ENCODE results near the gene ABHD3.
"Not testable (repeated sequence)": the region's sequence is repeated elsewhere in the genome, so short reads cannot be mapped to it uniquely, and the experiment has no call there.

The ABHD3 gene

DNA sequence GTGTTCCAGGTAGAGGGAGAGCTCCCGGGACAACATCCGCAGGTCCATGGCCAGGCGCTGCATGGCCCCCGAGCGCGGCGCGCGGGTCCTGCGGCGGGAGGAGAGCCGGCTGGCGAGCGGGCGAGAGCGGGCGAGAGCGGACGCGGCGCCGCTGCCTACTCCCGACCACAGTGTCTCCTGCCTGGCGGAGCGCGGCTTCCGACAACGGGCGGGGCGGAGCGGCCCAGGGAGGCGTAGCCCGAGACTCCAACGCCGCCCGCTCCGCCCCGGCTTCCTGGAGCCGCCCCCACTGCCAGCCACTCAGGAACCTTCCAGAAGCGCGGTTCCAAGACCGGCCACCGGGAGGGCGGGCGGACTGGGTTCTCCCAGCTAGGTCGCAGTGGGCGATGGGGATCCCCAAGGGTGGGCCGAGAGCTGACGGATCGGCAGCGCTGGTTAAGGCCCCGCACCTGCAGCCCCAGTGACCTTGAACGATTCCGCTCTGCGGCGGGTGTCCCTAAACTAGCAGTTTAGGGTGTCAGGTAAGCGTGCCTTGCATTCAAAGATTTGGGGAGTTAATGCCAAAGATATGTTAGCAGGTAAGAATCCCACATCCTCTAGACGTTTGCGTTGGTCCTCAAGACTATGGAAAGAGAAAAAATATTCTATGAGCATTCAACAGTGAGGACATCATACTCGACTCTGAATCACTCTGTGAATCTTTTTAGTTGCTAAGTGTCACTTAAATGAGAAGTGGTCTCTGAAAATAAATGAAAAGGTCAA lies at the start of gene ABHD3:
ABHD3 (minus strand) TSS at position 172 of the 762 bp plus-strand sequence; CDS start at position 63, 109 bp downstream.
- peak; percentile 89 for DNase-seq (ENCODE audit: low spot score)

DNA sequence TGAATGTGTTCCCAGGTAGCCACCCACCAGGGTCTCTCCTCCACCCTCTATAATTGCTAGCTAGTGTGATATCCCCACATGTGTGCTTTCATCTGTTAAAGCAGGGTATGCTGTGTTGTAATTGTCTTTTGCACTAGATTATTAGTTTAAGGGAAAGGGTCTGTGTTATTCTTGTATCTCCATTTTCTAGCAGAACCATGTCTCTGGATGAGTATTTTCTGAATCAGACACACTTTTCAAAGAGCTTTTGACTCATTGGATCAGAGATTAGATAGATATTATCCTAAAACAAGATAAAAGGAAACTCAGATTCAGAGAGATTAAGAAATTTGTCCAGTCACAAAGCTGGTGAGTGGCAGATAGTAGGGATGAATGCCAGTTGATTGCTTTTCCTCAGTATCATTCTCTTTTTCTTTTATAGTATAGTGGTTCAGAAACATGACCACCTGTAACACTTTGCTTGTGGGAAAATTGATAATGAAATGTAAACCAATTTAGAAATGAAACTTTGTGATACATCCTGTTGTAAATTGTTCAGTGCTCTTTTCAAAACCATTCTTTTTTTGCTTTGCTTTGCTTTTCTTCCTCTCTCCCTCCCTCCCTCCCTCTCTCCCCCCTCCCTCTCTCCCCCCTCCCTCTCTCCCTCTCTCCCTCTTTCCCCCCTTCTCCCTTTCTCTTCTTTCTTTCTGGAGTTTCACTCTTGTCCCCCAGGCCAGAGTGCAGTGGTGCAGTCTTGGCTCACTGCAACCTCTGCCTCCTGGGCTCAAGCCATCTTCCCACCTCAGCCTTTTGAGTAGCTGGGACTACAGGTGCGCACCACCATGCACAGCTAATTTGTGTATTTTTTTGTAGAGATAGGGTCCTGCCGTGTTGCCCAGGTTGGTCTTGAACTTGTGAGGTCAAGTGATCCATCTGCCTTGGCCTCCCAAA lies 43.5 kb upstream of the ABHD3 start:
- DNase-seq (ENCODE audit: low spot score): no peak

GRCh38 chr18:21747268-21747667 lies 42.7 kb upstream of the ABHD3 start:
- no peak for DNase-seq (ENCODE audit: low spot score)

- no peak for DNase-seq (ENCODE audit: low spot score)
Observed at GRCh38 chr18:21745231-21745630, 40.7 kb upstream of the ABHD3 start.

GRCh38 chr18:21743166-21743832 lies 38.7 kb upstream of the ABHD3 start:
- DNase-seq (ENCODE audit: low spot score): no peak

- DNase-seq (ENCODE audit: low spot score): no peak
Observed at GRCh38 chr18:21742315-21742687, 37.7 kb upstream of the ABHD3 start.

DNA sequence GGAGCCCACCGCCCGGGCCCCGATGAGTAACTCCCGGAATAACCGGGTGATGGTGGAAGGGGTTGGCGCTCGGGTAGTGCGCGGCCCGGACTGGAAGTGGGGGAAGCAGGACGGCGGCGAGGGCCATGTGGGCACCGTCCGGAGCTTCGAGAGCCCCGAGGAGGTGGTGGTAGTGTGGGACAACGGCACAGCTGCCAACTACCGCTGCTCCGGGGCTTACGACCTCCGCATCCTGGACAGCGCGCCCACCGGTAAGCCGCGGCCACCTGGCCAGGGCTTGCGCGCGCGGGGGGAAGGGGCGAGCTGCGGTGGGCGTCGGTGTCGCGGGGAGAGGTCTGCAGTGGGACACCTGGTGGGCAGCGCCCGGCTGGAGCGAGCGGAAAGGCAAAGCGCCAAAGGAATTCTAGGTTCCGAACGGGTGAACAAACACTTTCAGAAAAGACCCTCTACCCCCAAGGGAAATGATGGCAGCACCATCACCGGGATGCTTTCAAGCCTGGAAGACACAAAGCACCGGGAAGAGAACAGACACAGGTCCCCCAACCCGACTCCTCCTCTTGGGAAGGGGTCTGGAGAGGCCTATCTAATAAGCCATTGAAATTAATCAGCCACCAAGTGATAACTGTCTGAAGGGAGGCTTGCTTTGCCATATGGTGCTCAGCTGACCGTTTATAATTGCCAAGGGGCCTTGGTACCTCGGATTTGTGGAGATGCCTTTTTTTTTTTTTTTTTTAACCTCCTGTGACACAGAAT lies 37.2 kb upstream of the ABHD3 start:
- peak; percentile 5 for DNase-seq (ENCODE audit: low spot score)

DNA sequence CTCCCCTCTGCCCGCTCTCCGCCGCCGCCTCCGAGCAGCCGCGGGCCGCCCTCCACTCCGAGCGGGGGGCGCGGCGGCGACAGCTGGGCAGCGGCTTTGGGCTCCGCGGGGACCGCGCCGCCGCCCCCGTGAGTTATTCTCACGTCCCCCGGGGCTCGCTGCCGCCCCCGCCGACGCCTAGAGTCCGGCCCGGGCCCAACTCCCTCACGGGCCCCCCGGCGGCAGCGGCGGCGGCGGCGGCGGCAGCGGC lies 36.7 kb upstream of the ABHD3 start:
- DNase-seq (ENCODE audit: low spot score): no peak

GRCh38 chr18:21740538-21741311 lies 36.2 kb upstream of the ABHD3 start, which contains the start of gene MIB1:
MIB1 (plus strand) TSS chr18:21740792; CDS start chr18:21741584, 792 bp downstream.
- DNase-seq (ENCODE audit: low spot score): peak; percentile 97

- no peak for DNase-seq (ENCODE audit: low spot score)
Observed at GRCh38 chr18:21739604-21740537, 35.3 kb upstream of the ABHD3 start.

- DNase-seq (ENCODE audit: low spot score): not testable (repeated sequence)
Observed at GRCh38 chr18:21736926-21737325, 32.4 kb upstream of the ABHD3 start.

DNA sequence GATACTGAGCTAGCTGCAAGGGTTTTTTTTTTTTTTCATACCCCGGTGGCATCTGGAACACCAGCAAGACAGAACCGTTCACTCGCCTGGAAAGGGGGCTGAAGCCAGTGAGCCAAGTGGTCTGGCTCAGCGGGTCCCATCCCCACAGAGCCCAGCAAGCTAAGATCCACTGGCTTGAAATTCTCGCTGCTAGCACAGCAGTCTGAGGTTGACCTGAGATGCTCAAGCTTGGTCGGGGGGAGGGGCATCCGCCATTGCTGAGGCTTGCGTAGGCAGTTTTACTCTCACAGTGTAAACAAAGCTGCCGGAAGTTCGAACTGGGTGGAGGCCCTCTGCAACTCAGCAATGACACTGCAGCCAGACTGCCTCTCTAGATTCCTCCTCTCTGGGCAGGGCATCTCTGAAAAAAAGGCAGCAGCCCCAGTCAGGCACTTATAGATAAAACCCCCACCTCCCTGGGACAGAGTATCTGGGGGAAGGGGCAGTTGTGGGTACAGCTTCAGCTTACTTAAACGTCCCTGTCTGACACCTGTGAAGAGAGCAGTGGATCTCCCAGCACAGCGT lies 31.0 kb upstream of the ABHD3 start:
- DNase-seq (ENCODE audit: low spot score): peak; percentile 65

GRCh38 chr18:21733011-21733410 lies 28.4 kb upstream of the ABHD3 start:
- no peak for DNase-seq (ENCODE audit: low spot score)

DNA sequence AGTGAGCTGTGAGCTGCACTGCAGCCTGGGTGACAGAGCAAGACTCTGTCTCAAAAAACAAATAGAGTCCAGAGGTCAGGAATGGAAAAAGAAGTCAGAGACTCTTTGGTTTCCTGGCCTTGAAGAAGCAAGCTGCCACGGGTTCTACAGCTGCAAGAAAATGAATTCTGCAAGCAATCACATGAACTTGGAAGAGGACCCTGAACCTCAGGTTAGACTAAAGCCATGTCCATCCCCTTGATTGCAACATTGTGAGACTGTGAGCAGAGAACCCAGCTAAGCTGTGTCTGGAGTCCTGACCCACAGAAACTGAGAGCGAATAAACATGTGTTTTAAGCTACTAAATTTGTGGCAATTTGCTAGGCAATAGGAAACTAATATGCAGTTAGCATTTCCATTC lies 23.1 kb upstream of the ABHD3 start:
- no peak for DNase-seq (ENCODE audit: low spot score)

DNA sequence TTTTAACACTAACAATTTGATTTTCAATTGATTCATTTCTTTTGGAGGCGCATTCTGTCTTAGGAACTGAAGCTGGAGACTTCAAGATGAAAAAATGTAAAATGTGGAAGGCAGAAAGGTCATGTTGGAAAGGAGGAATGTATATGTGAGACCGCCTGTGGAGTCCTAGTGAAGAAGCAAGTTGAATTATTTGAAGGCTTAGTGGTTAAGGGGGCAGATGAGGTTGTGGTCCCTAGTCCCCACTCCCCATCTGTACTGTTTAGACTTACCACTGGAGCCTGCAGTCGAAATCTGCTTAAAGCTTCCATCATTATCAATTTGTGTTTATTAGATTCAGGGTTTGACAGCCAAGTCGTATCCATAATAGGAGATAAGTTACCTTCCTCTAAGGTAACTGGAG lies 20.6 kb upstream of the ABHD3 start:
- no peak for DNase-seq (ENCODE audit: low spot score)

- DNase-seq (ENCODE audit: low spot score): no peak
Observed at GRCh38 chr18:21722687-21723086, 18.1 kb upstream of the ABHD3 start.

GRCh38 chr18:21714474-21714873 lies 9.9 kb upstream of the ABHD3 start:
- no peak for DNase-seq (ENCODE audit: low spot score)

GRCh38 chr18:21707130-21707529 lies 2.6 kb upstream of the ABHD3 start:
- not testable (repeated sequence) for DNase-seq (ENCODE audit: low spot score)

GRCh38 chr18:21706386-21706865 lies 1.9 kb upstream of the ABHD3 start:
- DNase-seq (ENCODE audit: low spot score): no peak

Data from CD4-positive, alpha-beta T cell treated with Interleukin-6 at 100 ng/mL for 8 hours (primary cell).